Fibroblast of skin of abdomen (primary cell): ENCODE measurements around the gene TMEM178A.

ENCODE experiments used
- DNase-seq: peaks from one replicate; pipeline ENCODE4 v3.0.0-alpha.2; 2013

The TMEM178A gene

GRCh38 chr2:39757156-39757555 lies 91.4 kb downstream of the TMEM178A start:
- DNase-seq, result no peak

GRCh38 chr2:39762448-39762847 lies 96.7 kb downstream of the TMEM178A start:
- no peak for DNase-seq
